H1 (cell line): Measurements from ENCODE around the gene CORO2B. TPM values are rescaled to one million over a fixed set of nuclear protein-coding genes. Genes with fewer than 3 reads are reported as not detected.

Experiments
- CTCF ChIA-PET: fragments of 300-600 bp; sonication (Branson Sonifier 250); formaldehyde crosslinking; loops from one replicate; lab custom pipeline; 2021; ENCODE audit not compliant: partially characterized antibody; lab: Charles Lee
- POLR2A ChIA-PET: fragments of 300-600 bp; sonication (Branson Sonifier 250); formaldehyde crosslinking; loops from one replicate; lab custom pipeline; 2021; ENCODE audit warnings: inconsistent platforms; ENCODE audit not compliant: partially characterized antibody; lab: Charles Lee
- DNase-seq, 2 experiments: peaks; one replicate each; pipeline versions ENCODE4 v3.0.0 to v3.0.0-alpha.2; 2010 to 2022; ENCODE audit warnings: low spot score in 2 of 2, low read depth in 1 of 2, mixed read lengths in 1 of 2
- FAIRE-seq: peaks from 2 replicates; lab custom pipeline; 2011; peaks lifted over from hg19 to GRCh38; lab: Jason Lieb, UNC
- H2AFZ ChIP-seq: 2 replicates; pipeline ENCODE4 v1.8.1; 2012; ENCODE audit warnings: low read length, inconsistent platforms
- H2AK5ac ChIP-seq: 2 replicates; pipeline ENCODE4 v1.6.1; 2013; ENCODE audit warnings: low read depth, low read length
- H2BK120ac ChIP-seq: replicated peaks from 2 replicates; pipeline ENCODE3; 2013; ENCODE audit warnings: low read depth, low read length, inconsistent platforms
- H2BK12ac ChIP-seq: 2 replicates; pipeline ENCODE4 v1.6.1; 2013; ENCODE audit warnings: low read depth, low read length
- H2BK15ac ChIP-seq: 2 replicates; pipeline ENCODE4 v1.6.1; 2013; ENCODE audit warnings: low read length
- H2BK20ac ChIP-seq: 2 replicates; pipeline ENCODE4 v1.6.1; 2013; ENCODE audit warnings: low read length
- H2BK5ac ChIP-seq: 2 replicates; pipeline ENCODE4 v1.6.1; 2013; ENCODE audit warnings: low read depth, low read length
- H3K14ac ChIP-seq: 2 replicates; pipeline ENCODE4 v1.6.1; 2013; ENCODE audit warnings: inconsistent platforms; ENCODE audit not compliant: insufficient read length
- H3K18ac ChIP-seq: 2 replicates; pipeline ENCODE4 v1.6.1; 2013; ENCODE audit warnings: low read length; ENCODE audit errors: extremely low read depth
- H3K23ac ChIP-seq: 2 replicates; pipeline ENCODE4 v1.6.1; 2013; ENCODE audit warnings: inconsistent platforms; ENCODE audit not compliant: insufficient read length
- H3K23me2 ChIP-seq: 2 replicates; pipeline ENCODE4 v1.6.1; 2013; ENCODE audit warnings: low read depth, low read length
- H3K27ac ChIP-seq: 2 replicates; pipeline ENCODE4 v1.6.1; 2011; ENCODE audit warnings: low read depth, low read length, inconsistent platforms
- H3K27me3 ChIP-seq, 4 experiments: replicated peaks in 1 of 4; 1 replicate in 1 of 4; 2 replicates in 3 of 4; pipeline versions ENCODE4 v1.6.1 to v1.8.1; 2011 to 2013; ENCODE audit warnings: low read length in 3 of 4, mild to moderate bottlenecking in 3 of 4, inconsistent platforms in 2 of 4, mixed read lengths in 2 of 4, moderate library complexity in 1 of 4; ENCODE audit not compliant: control insufficient read depth in 3 of 4, insufficient read depth in 3 of 4; ENCODE audit errors: extremely low read depth in 1 of 4
- H3K36me3 ChIP-seq, 4 experiments: 2 replicates each; pipeline versions ENCODE4 v1.6.1 to v1.8.1; 2011 to 2013; ENCODE audit warnings: mild to moderate bottlenecking in 4 of 4, low read length in 3 of 4, moderate library complexity in 2 of 4, control low read depth in 1 of 4, inconsistent platforms in 1 of 4; ENCODE audit not compliant: insufficient read depth in 4 of 4, control insufficient read depth in 2 of 4
- H3K4ac ChIP-seq: replicated peaks from 2 replicates; pipeline ENCODE3; 2013; ENCODE audit warnings: low read length, low read depth, mixed read lengths, inconsistent platforms; ENCODE audit not compliant: insufficient read length
- H3K4me1 ChIP-seq, 4 experiments: replicated peaks in 1 of 4; 1 replicate in 1 of 4; 2 replicates in 3 of 4; pipeline versions ENCODE4 v1.6.1 to v1.8.1; 2011 to 2013; ENCODE audit warnings: low read length in 3 of 4, inconsistent platforms in 2 of 4, mixed read lengths in 1 of 4; ENCODE audit not compliant: insufficient read depth in 4 of 4, control insufficient read depth in 3 of 4
- H3K4me2 ChIP-seq, 2 experiments: 2 replicates each; pipeline versions ENCODE4 v1.6.1 to v1.8.1; 2011 to 2013; ENCODE audit warnings: low read depth in 2 of 2, low read length in 2 of 2, control low read depth in 1 of 2, inconsistent platforms in 1 of 2, mild to moderate bottlenecking in 1 of 2; ENCODE audit not compliant: insufficient read depth in 1 of 2
- H3K4me3 ChIP-seq, 4 experiments: fragments of 200-600, 300-600 bp in 1 of 4; sonication (generic), shearing (Covaris generic), sonication (Bioruptor Twin) in 1 of 4; 2 replicates each; pipeline versions ENCODE4 v1.5.1 to v1.8.1; 2011 to 2016; ENCODE audit warnings: low read length in 4 of 4, low read depth in 3 of 4, control low read depth in 2 of 4, inconsistent platforms in 2 of 4, mild to moderate bottlenecking in 2 of 4, mixed read lengths in 1 of 4, moderate library complexity in 1 of 4; ENCODE audit not compliant: insufficient read depth in 2 of 4; ENCODE audit errors: extremely low read depth in 1 of 4
- H3K56ac ChIP-seq: replicated peaks from 2 replicates; pipeline ENCODE3; 2013; ENCODE audit warnings: low read depth, mild to moderate bottlenecking, mixed read lengths, low read length, inconsistent platforms; ENCODE audit not compliant: insufficient read length
- H3K79me1 ChIP-seq: 2 replicates; pipeline ENCODE4 v1.6.1; 2013; ENCODE audit warnings: low read depth, low read length, control low read depth
- H3K79me2 ChIP-seq, 2 experiments: 2 replicates each; pipeline versions ENCODE4 v1.6.1 to v1.8.1; 2012 to 2013; ENCODE audit warnings: low read length in 2 of 2, mild to moderate bottlenecking in 2 of 2, inconsistent platforms in 1 of 2; ENCODE audit not compliant: insufficient read depth in 2 of 2, control insufficient read depth in 1 of 2
- H3K9ac ChIP-seq, 4 experiments: replicated peaks in 1 of 4; 1 replicate in 1 of 4; 2 replicates in 3 of 4; pipeline versions ENCODE4 v1.6.1 to v1.8.1; 2011 to 2013; ENCODE audit warnings: low read depth in 3 of 4, low read length in 3 of 4, control low read depth in 2 of 4, mild to moderate bottlenecking in 2 of 4, moderate library complexity in 2 of 4, inconsistent platforms in 1 of 4; ENCODE audit errors: extremely low read depth in 1 of 4
- H3K9me3 ChIP-seq, 2 experiments: 2 replicates each; pipeline versions ENCODE4 v1.6.1 to v1.8.1; 2012 to 2013; ENCODE audit warnings: mild to moderate bottlenecking in 2 of 2, moderate library complexity in 2 of 2, control low read depth in 1 of 2, inconsistent platforms in 1 of 2, low read depth in 1 of 2, low read length in 1 of 2, mixed read lengths in 1 of 2; ENCODE audit not compliant: insufficient read depth in 2 of 2
- H4K20me1 ChIP-seq, 2 experiments: replicated peaks in 1 of 2; 2 replicates each; pipeline versions ENCODE3 to v1.8.1; 2011 to 2013; ENCODE audit warnings: inconsistent platforms in 2 of 2, low read length in 2 of 2, mild to moderate bottlenecking in 1 of 2; ENCODE audit not compliant: insufficient read depth in 2 of 2, control insufficient read depth in 1 of 2
- H4K5ac ChIP-seq: 2 replicates; pipeline ENCODE4 v1.6.1; 2013; ENCODE audit warnings: low read length, low read depth, mixed read lengths, inconsistent platforms; ENCODE audit not compliant: insufficient read length
- H4K8ac ChIP-seq: 2 replicates; pipeline ENCODE4 v1.8.0; 2013; ENCODE audit warnings: mild to moderate bottlenecking, moderate library complexity, low read length, inconsistent platforms; ENCODE audit not compliant: insufficient read depth; ENCODE audit errors: extremely low read depth
- H4K91ac ChIP-seq: replicated peaks from 2 replicates; pipeline ENCODE3; 2013; ENCODE audit warnings: low read length, mixed read lengths, inconsistent platforms; ENCODE audit not compliant: insufficient read length
- CBX5 ChIP-seq: fragments of 300-800, 300-1000 bp; sonication (generic); IDR thresholded peaks from 2 replicates; pipeline ENCODE4 v1.7.1; 2016; ENCODE audit warnings: antibody characterized with exemption, low read length, low read depth
- CHD2 ChIP-seq: IDR thresholded peaks from 2 replicates; pipeline ENCODE4 v1.6.1; 2012; ENCODE audit warnings: low read length, improper control_type of control experiment
- CTBP2 ChIP-seq: IDR thresholded peaks from 2 replicates; pipeline ENCODE4 v1.7.0; 2011; ENCODE audit warnings: borderline replicate concordance, mild to moderate bottlenecking, moderate library complexity, mixed read lengths, low read length; ENCODE audit not compliant: insufficient read depth, insufficient read length
- EZH2 ChIP-seq: fragments of 200-600 bp; sonication (generic); IDR thresholded peaks from 2 replicates; pipeline ENCODE4 v1.7.1; 2012; ENCODE audit warnings: low read depth, mild to moderate bottlenecking, moderate library complexity, low read length, inconsistent platforms; ENCODE audit not compliant: severe bottlenecking
- FOSL1 ChIP-seq: IDR thresholded peaks from 2 replicates; pipeline ENCODE4 v1.6.1; 2011; ENCODE audit warnings: mild to moderate bottlenecking, low read depth, low read length, moderate library complexity; ENCODE audit not compliant: insufficient read depth
- HDAC2 ChIP-seq, 2 experiments: fragments of 300-600 bp in 1 of 2; sonication (generic) in 1 of 2; IDR thresholded peaks; 2 replicates each; pipeline ENCODE4 v1.6.1; 2011 to 2012; ENCODE audit warnings: low read depth in 2 of 2, low read length in 2 of 2, mild to moderate bottlenecking in 2 of 2, moderate library complexity in 2 of 2, borderline replicate concordance in 1 of 2, inconsistent platforms in 1 of 2
- KDM5A ChIP-seq: fragments of 200-600 bp; IDR thresholded peaks from 2 replicates; pipeline ENCODE4 v1.7.1; 2012; ENCODE audit warnings: mild to moderate bottlenecking, low read length, inconsistent platforms, mixed read lengths
- PHF8 ChIP-seq: fragments of 200-600 bp; sonication (generic); conservative IDR thresholded peaks from 2 replicates; pipeline ENCODE4 v1.7.1; 2012; ENCODE audit warnings: low read depth, mild to moderate bottlenecking, inconsistent platforms, low read length, moderate library complexity
- POLR2A ChIP-seq, 2 experiments: IDR thresholded peaks; 1 replicate in 1 of 2; 2 replicates in 1 of 2; pipeline ENCODE4 v1.6.1; 2011; ENCODE audit warnings: low read depth in 2 of 2, low read length in 2 of 2, mild to moderate bottlenecking in 2 of 2; ENCODE audit errors: control extremely low read depth in 1 of 2
- SIN3A ChIP-seq, 2 experiments: IDR thresholded peaks in 1 of 2; conservative IDR thresholded peaks in 1 of 2; 2 replicates each; pipeline ENCODE4 v1.6.1; 2011 to 2012; ENCODE audit warnings: low read length in 2 of 2, improper control_type of control experiment in 1 of 2, low read depth in 1 of 2, mild to moderate bottlenecking in 1 of 2
- SIX5 ChIP-seq: IDR thresholded peaks from 2 replicates; pipeline ENCODE4 v1.6.1; 2011; ENCODE audit warnings: mild to moderate bottlenecking, low read depth, low read length
- SP1 ChIP-seq: IDR thresholded peaks from 2 replicates; pipeline ENCODE4 v1.6.1; 2011; ENCODE audit warnings: low read depth, low read length
- ZNF274 ChIP-seq: IDR thresholded peaks from 2 replicates; pipeline ENCODE4 v1.7.0; 2012; ENCODE audit warnings: low read length, borderline replicate concordance; ENCODE audit errors: extremely low read depth
- WGBS, 2 experiments: shearing (Covaris generic) in 1 of 2; methylation state at CpG; one replicate each; pipeline versions ENCODE4 v1.1.6 to v1.1.7; 2013 to 2015; ENCODE audit warnings: low lambda C conversion rate in 2 of 2, mixed read lengths in 2 of 2, inconsistent platforms in 1 of 2, low coverage in 1 of 2, missing lambda C conversion rate in 1 of 2; ENCODE audit not compliant: insufficient replicate concordance in 2 of 2, insufficient coverage in 1 of 2, insufficient read length in 1 of 2; ENCODE audit errors: extremely low coverage in 1 of 2, missing lambda C conversion rate in 1 of 2; 5-methylcytosine and 5-hydroxymethylcytosine counted together
- polyA plus RNA-seq, 7 experiments: library from polyadenylated mRNA; depleted of rRNA in 3 of 7; stranded (reverse) in 5 of 7; unstranded in 2 of 7; fragments of >200 nt in 5 of 7; fragments of 200-250 nt in 2 of 7; gene quantifications; 1 replicate in 5 of 7; 2 replicates in 1 of 7; 4 replicates in 1 of 7; pipeline versions ENCODE4 v1.2.1 to v1.2.3, GENCODE V29; 2011 to 2013; ENCODE audit warnings: missing spikeins in 2 of 7, mixed read lengths in 2 of 7
- total RNA-seq: library from RNA; stranded (reverse); fragmentation: NEBNext Ultra II Directional; extraction: Animal tissue kit (Norgen Biotek cat#: 25700); gene quantifications from 2 replicates; pipeline ENCODE4 v1.2.1, GENCODE V29; 2021

The CORO2B gene
- total and polyA plus RNA-seq, 2 of the 8 experiments (the other 6 are each of a cell fraction or from before 2014, with no cell fraction given) = 3.4 to 6.7 TPM

DNA sequence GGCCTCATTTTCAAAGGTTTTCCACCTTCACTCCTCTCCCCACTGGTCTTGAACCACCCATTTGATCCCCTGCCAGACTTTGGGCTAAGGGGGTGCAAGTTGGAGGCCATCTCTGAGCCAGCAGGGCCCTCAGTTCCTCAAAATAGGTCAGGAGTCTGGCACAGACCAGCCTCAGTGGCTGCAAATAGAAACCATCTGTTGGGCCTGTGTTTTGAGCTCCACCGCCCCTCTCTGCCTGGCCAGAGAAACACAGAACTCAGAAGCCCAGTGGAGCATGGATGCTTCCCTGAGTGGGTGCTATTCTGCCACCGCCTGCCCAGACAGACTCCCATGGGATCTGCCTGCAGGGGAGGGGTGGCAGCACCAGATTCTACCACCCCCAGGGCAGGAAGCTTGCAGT, 56.3 kb downstream of the CORO2B start:
- no peak for FAIRE-seq
- no peak overlapping the region for H3K56ac ChIP-seq
- peaks cover 0 to 8% (median under 1%) of the 10 kb centered on the region in 4 experiments; a peak in 1 of 7 replicates for H3K4me1 ChIP-seq
- WGBS, 2 experiments = 93% methylated on average over 2 of the region's 2 CpGs; no CpG with 5 or more reads in 1 of the 2 experiments
- TF ChIP-seq CTBP2 (no peak), SIN3A (conservative IDR thresholded peaks at IDR 0.05 in 1 of 2, IDR thresholded peaks at IDR 0.05 in 1 of 2; ENCODE audit: low read depth in 1 of 2, low read length in 2 of 2) (no peak), SP1 (no peak), HDAC2 (IDR thresholded peaks at IDR 0.05; ENCODE audit: borderline replicate concordance in 1 of 2, low read depth in 2 of 2, low read length in 2 of 2) (no peak), EZH2 (no peak), SIX5 (no peak), POLR2A (IDR thresholded peaks at IDR 0.05; ENCODE audit: control extremely low read depth in 1 of 2, low read depth in 2 of 2, low read length in 2 of 2) (no peak), FOSL1 (no peak), PHF8 (no peak), CHD2 (no peak), CBX5 (no peak), KDM5A (no peak), ZNF274 (no peak)
- CTCF ChIA-PET = interaction anchor here (0.8 to 24.3 kb wide), 8 partner anchors 10 to 329 kb away, joined by 3 to 569 read pairs (median 8); no protein-coding TSS in a partner anchor
- no peaks in the 10 kb centered on the region for H3K23me2 ChIP-seq
- POLR2A ChIA-PET = no interaction called here
- H4K8ac ChIP-seq = no peak overlapping the region
- no peak overlapping the region for H2AK5ac ChIP-seq
- no peak overlapping the region for H2AFZ ChIP-seq
- H3K9ac ChIP-seq = no peak overlapping the region
- no peak overlapping the region for H3K18ac ChIP-seq
- H3K4ac ChIP-seq = no peak overlapping the region
- no peak overlapping the region for H4K91ac ChIP-seq
- no peaks in the 10 kb centered on the region for H3K27me3 ChIP-seq
- H2BK5ac ChIP-seq = no peak overlapping the region
- H3K4me3 ChIP-seq = no peak overlapping the region
- no peak overlapping the region for H3K23ac ChIP-seq
- no peak overlapping the region for H2BK20ac ChIP-seq
- no peak for DNase-seq
- H4K20me1 ChIP-seq = no peaks in the 10 kb centered on the region
- no peaks in the 10 kb centered on the region for H3K79me1 ChIP-seq
- no peaks in the 10 kb centered on the region for H3K36me3 ChIP-seq
- no peak overlapping the region for H3K27ac ChIP-seq
- H3K14ac ChIP-seq = no peak overlapping the region
- H3K4me2 ChIP-seq = no peak overlapping the region
- no peak overlapping the region for H2BK12ac ChIP-seq
- H2BK120ac ChIP-seq = no peak overlapping the region
- no peaks in the 10 kb centered on the region for H3K79me2 ChIP-seq
- no peaks in the 10 kb centered on the region for H3K9me3 ChIP-seq
- H4K5ac ChIP-seq = no peak overlapping the region
- H2BK15ac ChIP-seq = no peak overlapping the region
